NCI-H2081 treated with DMSO at 0.1 percent for 48 hours (cell line): ENCODE data around the gene ATRNL1.
"Not testable (repeated sequence)": the region's sequence is repeated elsewhere in the genome, so short reads cannot be mapped to it uniquely, and the experiment has no call there.

Experiments
- DNase-seq: peaks from one replicate; lab custom pipeline; 2025; lab: John Stamatoyannopoulos, UW

Gene ATRNL1

GRCh38 chr10:115624448-115624847 lies 531.3 kb downstream of the ATRNL1 start:
- DNase-seq, result no peak

- no peak for DNase-seq
Observed at GRCh38 chr10:115628616-115629015, 535.5 kb downstream of the ATRNL1 start.

GRCh38 chr10:115638246-115638645 lies 545.1 kb downstream of the ATRNL1 start:
- DNase-seq, result no peak

- no peak for DNase-seq
Observed at GRCh38 chr10:115649217-115649616, 556.1 kb downstream of the ATRNL1 start.

GRCh38 chr10:115653473-115653872 lies 560.3 kb downstream of the ATRNL1 start:
- no peak for DNase-seq

GRCh38 chr10:115654961-115655360 lies 561.8 kb downstream of the ATRNL1 start:
- DNase-seq, result no peak

- DNase-seq, result no peak
Observed at GRCh38 chr10:115657161-115657860, 564.1 kb downstream of the ATRNL1 start.

- DNase-seq, result no peak
Observed at GRCh38 chr10:115659616-115660015, 566.5 kb downstream of the ATRNL1 start.

- no peak for DNase-seq
Observed at GRCh38 chr10:115660391-115660790, 567.2 kb downstream of the ATRNL1 start.

GRCh38 chr10:115662422-115662821 lies 569.3 kb downstream of the ATRNL1 start:
- DNase-seq, result no peak

GRCh38 chr10:115665549-115665948 lies 572.4 kb downstream of the ATRNL1 start:
- DNase-seq, result no peak

GRCh38 chr10:115674496-115674895 lies 581.3 kb downstream of the ATRNL1 start:
- no peak for DNase-seq

GRCh38 chr10:115696747-115697146 lies 603.6 kb downstream of the ATRNL1 start:
- no peak for DNase-seq

GRCh38 chr10:115706026-115706425 lies 612.9 kb downstream of the ATRNL1 start:
- DNase-seq, result no peak

- DNase-seq, result no peak
Observed at GRCh38 chr10:115706488-115707076, 613.4 kb downstream of the ATRNL1 start.

- DNase-seq, result no peak
Observed at GRCh38 chr10:115710136-115710535, 617.0 kb downstream of the ATRNL1 start.

GRCh38 chr10:115711306-115711705 lies 618.1 kb downstream of the ATRNL1 start:
- no peak for DNase-seq

- DNase-seq, result no peak
Observed at GRCh38 chr10:115720121-115720520, 627.0 kb downstream of the ATRNL1 start.

- DNase-seq, result no peak
Observed at GRCh38 chr10:115727129-115727528, 634.0 kb downstream of the ATRNL1 start.

- DNase-seq, result no peak
Observed at GRCh38 chr10:115744089-115744488, 650.9 kb downstream of the ATRNL1 start.

GRCh38 chr10:115745943-115746342 lies 652.8 kb downstream of the ATRNL1 start:
- no peak for DNase-seq

GRCh38 chr10:115747811-115748210 lies 654.6 kb downstream of the ATRNL1 start:
- no peak for DNase-seq

GRCh38 chr10:115758488-115758887 lies 665.3 kb downstream of the ATRNL1 start:
- not testable (repeated sequence) for DNase-seq

- DNase-seq, result no peak
Observed at GRCh38 chr10:115760131-115760530, 667.0 kb downstream of the ATRNL1 start.
